Liver (tissue), 9 donors: Measurements from ENCODE around the gene ICAM1. TPM values are rescaled to one million over a fixed set of nuclear protein-coding genes. Genes with fewer than 3 reads are reported as not detected.

Experiments used
- DNase-seq: peaks from one replicate; pipeline ENCODE4 v3.0.0-alpha.2; 2017; ENCODE audit warnings: low spot score
- H3K27ac ChIP-seq, 2 donors: one replicate each; pipeline ENCODE4 v1.7.0; 2013; ENCODE audit warnings: inconsistent platforms in 2 of 2, low read length in 2 of 2, control low read depth in 1 of 2, low read depth in 1 of 2, mild to moderate bottlenecking in 1 of 2
- H3K27me3 ChIP-seq, 4 donors: one replicate each; pipeline versions ENCODE4 v1.6.1 to v1.7.0; 2013; ENCODE audit warnings: low read length in 3 of 4, inconsistent platforms in 1 of 4, mild to moderate bottlenecking in 1 of 4, moderate library complexity in 1 of 4; ENCODE audit not compliant: control insufficient read depth in 4 of 4, insufficient read depth in 4 of 4
- H3K36me3 ChIP-seq, 4 donors: one replicate each; pipeline versions ENCODE4 v1.6.1 to v1.7.0; 2013; ENCODE audit warnings: low read length in 3 of 4, mild to moderate bottlenecking in 3 of 4, low read depth in 1 of 4, moderate library complexity in 1 of 4; ENCODE audit not compliant: control insufficient read depth in 4 of 4, insufficient read depth in 3 of 4
- H3K4me1 ChIP-seq, 4 donors: one replicate each; pipeline versions ENCODE4 v1.6.1 to v1.7.0; 2013; ENCODE audit warnings: low read length in 3 of 4, mild to moderate bottlenecking in 3 of 4, moderate library complexity in 1 of 4; ENCODE audit not compliant: control insufficient read depth in 4 of 4, insufficient read depth in 4 of 4
- H3K4me3 ChIP-seq, 3 donors: one replicate each; pipeline versions ENCODE4 v1.6.1 to v1.7.0; 2013; ENCODE audit warnings: low read length in 3 of 3, control low read depth in 1 of 3, low read depth in 1 of 3, mild to moderate bottlenecking in 1 of 3
- H3K9ac ChIP-seq, 2 donors: one replicate each; pipeline ENCODE4 v1.7.0; 2013; ENCODE audit warnings: low read length in 2 of 2, mild to moderate bottlenecking in 2 of 2, moderate library complexity in 2 of 2, control low read depth in 1 of 2, low read depth in 1 of 2
- H3K9me3 ChIP-seq, 4 donors: one replicate each; pipeline versions ENCODE4 v1.6.1 to v1.7.0; 2013; ENCODE audit warnings: low read length in 3 of 4; ENCODE audit not compliant: control insufficient read depth in 4 of 4
- EGR1 ChIP-seq, 2 donors: IDR thresholded peaks; 2 replicates each; pipeline ENCODE4 v1.6.1; 2016 to 2018; ENCODE audit warnings: antibody characterized with exemption in 2 of 2, low read depth in 2 of 2
- FOXA1 ChIP-seq: IDR thresholded peaks from 2 replicates; pipeline ENCODE4 v1.6.1; 2016; ENCODE audit warnings: antibody characterized with exemption
- HNF4A ChIP-seq, 2 donors: conservative IDR thresholded peaks; 2 replicates each; pipeline ENCODE4 v1.6.1; 2016; ENCODE audit warnings: antibody characterized with exemption in 2 of 2, mild to moderate bottlenecking in 2 of 2
- NR2F2 ChIP-seq: IDR thresholded peaks from 2 replicates; pipeline ENCODE4 v1.6.1; 2016; ENCODE audit warnings: antibody characterized with exemption
- RAD21 ChIP-seq, 2 donors: IDR thresholded peaks; 2 replicates each; pipeline ENCODE4 v1.6.1; 2016; ENCODE audit warnings: antibody characterized with exemption in 2 of 2, mild to moderate bottlenecking in 2 of 2
- RXRA ChIP-seq, 2 donors: IDR thresholded peaks; 2 replicates each; pipeline ENCODE4 v1.6.1; 2017 to 2018; ENCODE audit warnings: antibody characterized with exemption in 2 of 2, mild to moderate bottlenecking in 1 of 2
- SP1 ChIP-seq: IDR thresholded peaks from 2 replicates; pipeline ENCODE4 v1.6.1; 2018; ENCODE audit warnings: antibody characterized with exemption, mild to moderate bottlenecking
- TAF1 ChIP-seq: conservative IDR thresholded peaks from 2 replicates; pipeline ENCODE4 v1.6.1; 2016; ENCODE audit warnings: antibody characterized with exemption, mild to moderate bottlenecking
- YY1 ChIP-seq: IDR thresholded peaks from 2 replicates; pipeline ENCODE4 v1.6.1; 2016; ENCODE audit warnings: antibody characterized with exemption, mild to moderate bottlenecking
- WGBS: extraction: QIAGEN DNeasy Blood & Tissue Kit; methylation state at CpG from one replicate; pipeline ENCODE4 v1.1.7; 2013; 5-methylcytosine and 5-hydroxymethylcytosine counted together
- polyA plus RNA-seq, 2 donors: library from polyadenylated mRNA; stranded (reverse) in 1 of 2; unstranded in 1 of 2; fragments of 200-250 nt in 1 of 2; fragments of >200 nt in 1 of 2; fragmentation: Nextera tagmentation in 1 of 2; extraction: Ambion mirVana in 1 of 2; gene quantifications; one replicate each; pipeline versions ENCODE4 v1.2.1 to v1.2.3, GENCODE V29; 2013 to 2015
- total RNA-seq, 2 donors: library from RNA; depleted of rRNA; stranded (reverse); fragments of >200 nt; gene quantifications; one replicate each; pipeline ENCODE4 v1.2.3, GENCODE V29; 2014
- TF ChIP-seq, protein P1 (sequence below): IDR thresholded peaks from 2 replicates; pipeline ENCODE4 v1.6.1; 2016; ENCODE audit warnings: antibody characterized with exemption
- TF ChIP-seq, protein P2 (sequence below): IDR thresholded peaks from 2 replicates; pipeline ENCODE4 v1.6.1; 2016; ENCODE audit warnings: antibody characterized with exemption, mild to moderate bottlenecking
- TF ChIP-seq, protein P3 (sequence below): IDR thresholded peaks from 2 replicates; pipeline ENCODE4 v1.6.1; 2016; ENCODE audit warnings: antibody characterized with exemption
- TF ChIP-seq, protein P4 (sequence below): fragments of 150-350 bp; IDR thresholded peaks from 2 replicates; pipeline ENCODE4 v1.5.1; 2017; ENCODE audit warnings: improper control_type of control experiment, low read depth, low read length; ENCODE audit not compliant: missing input control
- donor health status: healthy.
- donor health status: healthy.
- donor health status: healthy.
- donor health status: healthy.
- donor health status: healthy.

ICAM1 gene
- total and polyA plus RNA-seq, 4 donors = 7.8 to 26.3 (median 19.8) TPM

DNA sequence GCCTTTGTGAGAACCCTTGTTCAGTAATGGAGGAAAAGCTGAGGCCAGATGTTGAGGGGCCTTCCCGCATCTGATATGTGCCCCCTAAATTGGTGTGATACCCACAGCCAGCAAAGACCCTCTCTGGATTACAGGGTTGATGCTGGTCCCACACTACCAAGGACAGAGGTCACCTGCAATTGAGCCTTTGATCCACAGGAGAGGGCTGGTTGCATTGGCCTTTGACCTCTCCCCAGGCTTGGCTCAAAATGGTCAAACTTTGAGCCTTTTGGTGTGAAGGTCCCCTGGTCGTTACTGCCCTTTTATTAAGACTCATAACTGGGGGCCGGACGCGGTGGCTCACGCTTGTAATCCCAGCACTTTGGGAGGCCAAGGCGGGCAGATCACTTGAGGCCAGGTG, 27.3 kb upstream of the ICAM1 start:
- Histone ChIP-seq H3K4me1 (peaks cover 4 to 12% (median 10%) of the 10 kb centered on the region in 4 donors), H3K9me3 (no peaks in the 10 kb centered on the region), H3K27ac (no peak overlapping the region), H3K9ac (no peak overlapping the region), H3K4me3 (no peak overlapping the region), H3K27me3 (no peaks in the 10 kb centered on the region), H3K36me3 (no peaks in the 10 kb centered on the region)
- no peak for DNase-seq
- 85% methylated on average over 7 of the region's 7 CpGs for WGBS
- TF ChIP-seq HNF4A (conservative IDR thresholded peaks at IDR 0.05) (peak; percentile 37 to 56), FOXA1 (no peak), NR2F2 (peak; percentile 48), YY1 (no peak), EGR1 (IDR thresholded peaks at IDR 0.05; ENCODE audit: low read depth in 2 of 2) (no peak), RAD21 (IDR thresholded peaks at IDR 0.05) (no peak), SP1 (no peak)
- TF ChIP-seq, protein P1, sequence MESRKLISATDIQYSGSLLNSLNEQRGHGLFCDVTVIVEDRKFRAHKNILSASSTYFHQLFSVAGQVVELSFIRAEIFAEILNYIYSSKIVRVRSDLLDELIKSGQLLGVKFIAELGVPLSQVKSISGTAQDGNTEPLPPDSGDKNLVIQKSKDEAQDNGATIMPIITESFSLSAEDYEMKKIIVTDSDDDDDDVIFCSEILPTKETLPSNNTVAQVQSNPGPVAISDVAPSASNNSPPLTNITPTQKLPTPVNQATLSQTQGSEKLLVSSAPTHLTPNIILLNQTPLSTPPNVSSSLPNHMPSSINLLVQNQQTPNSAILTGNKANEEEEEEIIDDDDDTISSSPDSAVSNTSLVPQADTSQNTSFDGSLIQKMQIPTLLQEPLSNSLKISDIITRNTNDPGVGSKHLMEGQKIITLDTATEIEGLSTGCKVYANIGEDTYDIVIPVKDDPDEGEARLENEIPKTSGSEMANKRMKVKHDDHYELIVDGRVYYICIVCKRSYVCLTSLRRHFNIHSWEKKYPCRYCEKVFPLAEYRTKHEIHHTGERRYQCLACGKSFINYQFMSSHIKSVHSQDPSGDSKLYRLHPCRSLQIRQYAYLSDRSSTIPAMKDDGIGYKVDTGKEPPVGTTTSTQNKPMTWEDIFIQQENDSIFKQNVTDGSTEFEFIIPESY = no peak
- TF ChIP-seq, protein P2, sequence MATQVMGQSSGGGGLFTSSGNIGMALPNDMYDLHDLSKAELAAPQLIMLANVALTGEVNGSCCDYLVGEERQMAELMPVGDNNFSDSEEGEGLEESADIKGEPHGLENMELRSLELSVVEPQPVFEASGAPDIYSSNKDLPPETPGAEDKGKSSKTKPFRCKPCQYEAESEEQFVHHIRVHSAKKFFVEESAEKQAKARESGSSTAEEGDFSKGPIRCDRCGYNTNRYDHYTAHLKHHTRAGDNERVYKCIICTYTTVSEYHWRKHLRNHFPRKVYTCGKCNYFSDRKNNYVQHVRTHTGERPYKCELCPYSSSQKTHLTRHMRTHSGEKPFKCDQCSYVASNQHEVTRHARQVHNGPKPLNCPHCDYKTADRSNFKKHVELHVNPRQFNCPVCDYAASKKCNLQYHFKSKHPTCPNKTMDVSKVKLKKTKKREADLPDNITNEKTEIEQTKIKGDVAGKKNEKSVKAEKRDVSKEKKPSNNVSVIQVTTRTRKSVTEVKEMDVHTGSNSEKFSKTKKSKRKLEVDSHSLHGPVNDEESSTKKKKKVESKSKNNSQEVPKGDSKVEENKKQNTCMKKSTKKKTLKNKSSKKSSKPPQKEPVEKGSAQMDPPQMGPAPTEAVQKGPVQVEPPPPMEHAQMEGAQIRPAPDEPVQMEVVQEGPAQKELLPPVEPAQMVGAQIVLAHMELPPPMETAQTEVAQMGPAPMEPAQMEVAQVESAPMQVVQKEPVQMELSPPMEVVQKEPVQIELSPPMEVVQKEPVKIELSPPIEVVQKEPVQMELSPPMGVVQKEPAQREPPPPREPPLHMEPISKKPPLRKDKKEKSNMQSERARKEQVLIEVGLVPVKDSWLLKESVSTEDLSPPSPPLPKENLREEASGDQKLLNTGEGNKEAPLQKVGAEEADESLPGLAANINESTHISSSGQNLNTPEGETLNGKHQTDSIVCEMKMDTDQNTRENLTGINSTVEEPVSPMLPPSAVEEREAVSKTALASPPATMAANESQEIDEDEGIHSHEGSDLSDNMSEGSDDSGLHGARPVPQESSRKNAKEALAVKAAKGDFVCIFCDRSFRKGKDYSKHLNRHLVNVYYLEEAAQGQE = no peak
- TF ChIP-seq, protein P3, sequence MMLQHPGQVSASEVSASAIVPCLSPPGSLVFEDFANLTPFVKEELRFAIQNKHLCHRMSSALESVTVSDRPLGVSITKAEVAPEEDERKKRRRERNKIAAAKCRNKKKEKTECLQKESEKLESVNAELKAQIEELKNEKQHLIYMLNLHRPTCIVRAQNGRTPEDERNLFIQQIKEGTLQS = no peak
- TF ChIP-seq, protein P4, sequence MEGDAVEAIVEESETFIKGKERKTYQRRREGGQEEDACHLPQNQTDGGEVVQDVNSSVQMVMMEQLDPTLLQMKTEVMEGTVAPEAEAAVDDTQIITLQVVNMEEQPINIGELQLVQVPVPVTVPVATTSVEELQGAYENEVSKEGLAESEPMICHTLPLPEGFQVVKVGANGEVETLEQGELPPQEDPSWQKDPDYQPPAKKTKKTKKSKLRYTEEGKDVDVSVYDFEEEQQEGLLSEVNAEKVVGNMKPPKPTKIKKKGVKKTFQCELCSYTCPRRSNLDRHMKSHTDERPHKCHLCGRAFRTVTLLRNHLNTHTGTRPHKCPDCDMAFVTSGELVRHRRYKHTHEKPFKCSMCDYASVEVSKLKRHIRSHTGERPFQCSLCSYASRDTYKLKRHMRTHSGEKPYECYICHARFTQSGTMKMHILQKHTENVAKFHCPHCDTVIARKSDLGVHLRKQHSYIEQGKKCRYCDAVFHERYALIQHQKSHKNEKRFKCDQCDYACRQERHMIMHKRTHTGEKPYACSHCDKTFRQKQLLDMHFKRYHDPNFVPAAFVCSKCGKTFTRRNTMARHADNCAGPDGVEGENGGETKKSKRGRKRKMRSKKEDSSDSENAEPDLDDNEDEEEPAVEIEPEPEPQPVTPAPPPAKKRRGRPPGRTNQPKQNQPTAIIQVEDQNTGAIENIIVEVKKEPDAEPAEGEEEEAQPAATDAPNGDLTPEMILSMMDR = no peak

DNA sequence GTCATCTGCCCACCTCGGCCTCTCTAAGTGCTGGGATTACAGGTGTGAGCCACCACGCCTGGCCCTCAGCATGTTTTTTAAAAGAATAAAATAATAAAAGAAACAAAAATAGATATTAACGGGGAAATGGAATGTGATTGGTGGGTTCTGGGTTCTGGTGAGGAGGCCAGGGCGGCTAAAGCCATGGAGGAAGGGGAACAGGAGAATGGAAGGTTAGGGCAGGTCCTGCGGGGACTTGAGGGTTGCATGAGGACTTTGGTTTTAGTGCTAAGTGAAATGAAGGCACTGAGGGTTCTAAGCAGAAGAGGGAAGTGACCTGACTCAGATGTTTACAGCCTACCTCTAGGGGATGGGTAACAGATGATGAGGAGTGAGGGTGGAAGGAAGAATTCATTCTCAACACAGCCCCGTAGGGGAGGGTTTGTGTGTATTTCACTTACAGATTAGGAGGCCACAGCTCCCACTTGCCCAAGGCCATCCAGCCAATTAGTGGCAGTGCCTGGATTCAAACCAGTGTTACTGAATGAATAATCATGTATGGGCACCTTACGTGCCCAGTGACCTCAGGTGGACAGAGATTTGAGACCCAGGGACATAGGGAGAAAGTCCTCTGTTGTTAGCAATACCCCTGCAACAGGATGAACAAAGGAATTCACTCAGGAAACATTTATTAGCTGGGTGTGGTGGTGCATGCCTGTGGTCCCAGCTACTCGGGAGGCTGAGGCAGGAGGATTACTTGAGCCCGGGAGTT, 25.6 kb upstream of the ICAM1 start:
- no peak for TF ChIP-seq TAF1
- TF ChIP-seq, protein P3 = no peak
- TF ChIP-seq YY1 = no peak
- TF ChIP-seq RXRA (IDR thresholded peaks at IDR 0.05) = no peak
- no peak for TF ChIP-seq HNF4A (conservative IDR thresholded peaks at IDR 0.05)
- TF ChIP-seq EGR1 (IDR thresholded peaks at IDR 0.05; ENCODE audit: low read depth in 2 of 2) = no peak
- TF ChIP-seq, protein P1 = no peak
- TF ChIP-seq, protein P4 = no peak
- peaks cover 4 to 9% (median 8%) of the 10 kb centered on the region in 4 donors for H3K4me1 ChIP-seq
- H3K4me3 ChIP-seq = no peak overlapping the region
- no peak overlapping the region for H3K27ac ChIP-seq
- no peak overlapping the region for H3K9ac ChIP-seq
- no peak for DNase-seq
- WGBS = 91% methylated on average over 9 of the region's 9 CpGs
- no peaks in the 10 kb centered on the region for H3K9me3 ChIP-seq
- no peaks in the 10 kb centered on the region for H3K27me3 ChIP-seq
- H3K36me3 ChIP-seq = no peaks in the 10 kb centered on the region
